Kidney epithelial cell (primary cell): ENCODE measurements around the gene FBXL14. TPM values are rescaled to one million over a fixed set of nuclear protein-coding genes. Genes with fewer than 3 reads are reported as not detected.
A peak's percentile ranks its signal among the peaks of the same experiment; 100 is the strongest.
"Not testable (repeated sequence)": the region's sequence is repeated elsewhere in the genome, so short reads cannot be mapped to it uniquely, and the experiment has no call there.

Experiments
- DNase-seq: peaks from one replicate; pipeline ENCODE4 v3.0.0-alpha.2; 2010; ENCODE audit warnings: low read depth
- H3K27me3 ChIP-seq: 2 replicates; pipeline ENCODE4 v1.6.0; 2011; ENCODE audit warnings: low read length; ENCODE audit not compliant: control insufficient read depth, insufficient read depth
- H3K36me3 ChIP-seq: 2 replicates; pipeline ENCODE4 v1.5.1; 2011; ENCODE audit warnings: low read length; ENCODE audit not compliant: control insufficient read depth, insufficient read depth
- H3K4me3 ChIP-seq: 2 replicates; pipeline ENCODE4 v1.5.1; 2011; ENCODE audit warnings: low read depth, mild to moderate bottlenecking, control low read depth, low read length
- total RNA-seq: library from RNA; depleted of rRNA; stranded (reverse); fragments of >200 nt; gene quantifications from 2 replicates; pipeline ENCODE4 v1.2.3, GENCODE V29; 2015
- TF ChIP-seq, protein P1 (sequence below): IDR thresholded peaks from 2 replicates; pipeline ENCODE4 v1.5.1; 2011; ENCODE audit warnings: mild to moderate bottlenecking, moderate library complexity, low read length, control low read depth, inconsistent platforms; ENCODE audit not compliant: insufficient read depth, poor library complexity, severe bottlenecking

The FBXL14 gene
- total RNA-seq, 1 donor from 2014 or later: 17.1 TPM

DNA sequence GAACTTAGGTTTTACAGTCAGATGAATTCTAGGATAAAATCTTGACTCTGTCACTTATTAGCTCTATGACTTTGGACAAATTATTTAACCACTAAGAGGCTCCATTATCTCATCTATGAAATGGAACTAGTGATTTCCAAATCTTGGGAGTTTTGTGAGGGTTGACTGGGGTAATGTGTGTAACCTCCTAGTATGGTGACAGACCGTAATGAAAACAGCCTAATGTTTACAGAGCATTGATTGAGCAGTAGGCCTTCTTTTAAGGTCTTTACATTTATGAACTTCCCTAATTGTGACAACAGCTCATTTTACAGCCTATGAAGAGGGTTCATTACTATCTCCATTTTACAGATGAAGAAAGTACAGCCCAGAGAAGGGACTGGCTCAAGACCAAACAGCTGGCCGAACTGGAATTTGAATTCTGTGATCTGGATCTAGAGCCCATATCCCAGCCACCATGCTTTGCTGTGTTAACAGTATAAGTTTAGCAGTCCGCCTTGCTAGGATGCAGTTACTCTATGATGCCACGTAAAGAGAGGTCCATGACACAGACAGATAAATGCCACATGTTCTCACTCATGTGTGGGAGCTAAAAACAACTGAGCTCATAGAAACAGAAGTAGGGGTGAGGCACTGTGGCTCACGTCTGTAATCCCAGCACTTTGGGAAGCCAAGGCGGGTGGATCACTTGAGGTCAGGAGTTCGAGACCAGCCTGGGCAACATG lies 9.1 kb upstream of the FBXL14 start:
- Histone ChIP-seq H3K36me3 (no peaks in the 10 kb centered on the region), H3K4me3 (no peak overlapping the region), H3K27me3 (no peaks in the 10 kb centered on the region)
- DNase-seq: no peak
- TF ChIP-seq, protein P1, sequence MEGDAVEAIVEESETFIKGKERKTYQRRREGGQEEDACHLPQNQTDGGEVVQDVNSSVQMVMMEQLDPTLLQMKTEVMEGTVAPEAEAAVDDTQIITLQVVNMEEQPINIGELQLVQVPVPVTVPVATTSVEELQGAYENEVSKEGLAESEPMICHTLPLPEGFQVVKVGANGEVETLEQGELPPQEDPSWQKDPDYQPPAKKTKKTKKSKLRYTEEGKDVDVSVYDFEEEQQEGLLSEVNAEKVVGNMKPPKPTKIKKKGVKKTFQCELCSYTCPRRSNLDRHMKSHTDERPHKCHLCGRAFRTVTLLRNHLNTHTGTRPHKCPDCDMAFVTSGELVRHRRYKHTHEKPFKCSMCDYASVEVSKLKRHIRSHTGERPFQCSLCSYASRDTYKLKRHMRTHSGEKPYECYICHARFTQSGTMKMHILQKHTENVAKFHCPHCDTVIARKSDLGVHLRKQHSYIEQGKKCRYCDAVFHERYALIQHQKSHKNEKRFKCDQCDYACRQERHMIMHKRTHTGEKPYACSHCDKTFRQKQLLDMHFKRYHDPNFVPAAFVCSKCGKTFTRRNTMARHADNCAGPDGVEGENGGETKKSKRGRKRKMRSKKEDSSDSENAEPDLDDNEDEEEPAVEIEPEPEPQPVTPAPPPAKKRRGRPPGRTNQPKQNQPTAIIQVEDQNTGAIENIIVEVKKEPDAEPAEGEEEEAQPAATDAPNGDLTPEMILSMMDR: no peak

DNA sequence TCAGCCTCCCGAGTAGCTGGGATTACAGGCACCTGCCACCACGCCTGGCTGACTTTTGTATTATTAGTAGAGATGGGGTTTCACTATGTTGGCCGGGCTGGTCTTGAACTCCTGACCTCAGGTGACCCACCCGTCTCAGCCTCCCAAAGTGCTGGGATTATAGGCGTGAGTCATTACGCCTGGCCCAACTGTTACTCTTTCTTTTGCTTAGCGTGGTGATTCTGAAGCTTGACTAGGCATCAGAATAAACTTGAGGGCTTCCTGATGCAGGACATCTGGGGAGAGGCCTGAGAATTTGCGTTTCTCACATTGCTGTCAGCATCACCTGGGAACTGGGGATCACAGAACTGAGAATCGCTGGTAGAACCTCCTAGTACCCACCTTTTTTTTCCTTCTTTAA lies 8.3 kb upstream of the FBXL14 start:
- not testable (repeated sequence) for DNase-seq, H3K27me3 ChIP-seq, H3K36me3 ChIP-seq, H3K4me3 ChIP-seq

DNA sequence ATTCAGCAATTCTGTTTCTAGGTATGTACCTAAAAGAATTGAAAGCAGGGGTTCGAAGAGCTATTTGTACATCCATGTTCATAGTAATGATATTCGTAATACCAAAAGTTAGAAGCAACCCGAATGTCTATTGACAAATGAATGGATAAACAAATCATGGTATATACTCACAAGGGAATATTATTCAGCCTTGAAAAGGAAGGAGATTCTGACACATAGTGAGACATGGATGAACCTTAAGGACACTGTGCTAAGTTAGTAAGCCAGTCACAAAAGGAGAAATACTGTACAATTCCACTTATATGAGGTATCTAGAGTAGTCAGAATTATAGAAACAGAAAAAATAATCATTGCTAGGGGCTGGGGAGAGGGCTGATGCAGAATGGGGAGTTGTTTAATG lies 4.4 kb upstream of the FBXL14 start:
- Histone ChIP-seq H3K4me3 (no peak overlapping the region), H3K36me3 (no peaks in the 10 kb centered on the region), H3K27me3 (no peaks in the 10 kb centered on the region)
- TF ChIP-seq, protein P1: no peak
- no peak for DNase-seq

DNA sequence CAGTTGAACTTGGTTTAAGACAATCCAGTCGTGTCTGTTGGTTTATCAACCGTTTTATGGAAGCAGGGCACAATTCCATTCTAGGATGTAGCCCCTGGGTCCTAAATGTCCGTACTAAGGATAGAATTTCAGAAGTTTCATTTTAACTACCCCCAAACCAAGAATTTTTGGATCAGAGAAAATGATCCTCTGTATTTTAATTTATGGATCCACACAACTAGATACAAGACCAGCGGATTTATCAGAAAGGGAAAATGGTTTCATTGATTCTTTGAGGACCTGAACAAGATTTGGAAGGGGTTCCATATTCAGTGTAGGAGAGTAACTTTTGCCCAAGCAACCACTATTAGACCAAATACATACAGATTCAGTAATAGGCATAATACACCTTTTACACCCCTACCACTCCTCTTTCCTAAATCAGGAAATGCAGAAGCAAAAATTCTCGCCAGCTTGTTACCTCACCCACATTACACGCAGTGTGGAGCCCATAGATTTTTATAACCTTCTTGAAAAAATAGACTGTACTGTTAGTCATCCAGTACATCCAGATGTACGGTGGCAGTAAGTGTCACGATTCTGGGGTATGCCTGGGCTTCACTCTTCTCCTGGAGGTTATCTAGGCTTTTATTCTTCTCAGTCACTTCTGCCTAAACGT lies 1.4 kb upstream of the FBXL14 start:
- H3K27me3 ChIP-seq: no peaks in the 10 kb centered on the region
- H3K4me3 ChIP-seq: no peak overlapping the region
- no peak for DNase-seq
- no peaks in the 10 kb centered on the region for H3K36me3 ChIP-seq
- TF ChIP-seq, protein P1: no peak

DNA sequence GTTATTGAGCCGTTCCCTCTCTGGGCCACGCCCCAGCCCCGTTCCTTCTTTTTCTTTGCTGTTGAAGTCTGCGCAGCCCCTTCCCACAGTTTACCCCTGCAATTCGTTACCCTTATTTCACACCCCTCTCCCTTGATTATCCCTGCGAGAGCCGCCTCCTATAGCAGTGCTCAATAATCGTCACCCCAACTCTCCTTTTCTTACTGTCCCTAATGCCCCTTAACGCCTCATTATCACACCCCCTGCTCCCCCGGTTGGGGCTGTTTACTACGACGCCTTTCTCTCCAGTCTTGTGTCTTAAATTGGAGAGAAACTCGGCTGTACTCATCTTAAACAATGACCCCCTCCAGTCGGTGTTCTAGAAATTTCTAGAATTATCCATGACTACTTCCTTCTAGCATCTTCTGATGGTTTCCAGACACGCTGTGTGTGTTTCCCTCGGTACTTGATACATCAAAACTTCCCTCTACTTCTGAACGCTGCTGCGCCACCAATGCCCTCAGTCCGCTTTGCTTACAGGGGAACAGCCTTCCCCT lies 713 bp upstream of the FBXL14 start:
- DNase-seq: no peak
- Histone ChIP-seq H3K4me3 (peak overlapping the region; percentile 74), H3K27me3 (no peaks in the 10 kb centered on the region), H3K36me3 (no peaks in the 10 kb centered on the region)
- TF ChIP-seq, protein P1: no peak

DNA sequence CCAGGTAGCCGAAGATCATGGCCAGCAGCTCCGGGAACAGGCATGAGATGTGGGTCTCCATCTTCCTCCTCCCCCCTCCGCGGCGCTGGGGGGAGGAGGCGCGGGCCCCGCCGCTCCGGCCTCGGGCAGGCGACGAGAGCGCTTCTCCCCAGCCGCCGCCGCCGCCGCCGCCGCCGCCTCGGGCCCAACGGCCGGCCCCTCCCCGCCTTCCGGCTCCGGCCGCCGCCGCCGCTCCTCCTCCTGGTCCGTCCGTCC lies 448 bp downstream of the FBXL14 start:
- TF ChIP-seq, protein P1: no peak
- DNase-seq: no peak
- no peaks in the 10 kb centered on the region for H3K27me3 ChIP-seq
- no peaks in the 10 kb centered on the region for H3K36me3 ChIP-seq
- H3K4me3 ChIP-seq: peak overlapping the region; percentile 74
